ENCODE results near the gene BCKDHA. TPM values are rescaled to one million over a fixed set of nuclear protein-coding genes. Genes with fewer than 3 reads are reported as not detected.

The BCKDHA gene
- total RNA-seq, result 10 to 100 TPM; 27.9 to 59.2 (median 39.1) TPM

- no peak for TF ChIP-seq CTCF (IDR thresholded peaks at IDR 0.05; ENCODE audit: low read depth)
These were observed at the start of gene BCKDHA, which contains the start of gene EXOSC5 for GRCh38 chr19:41397086-41398049. BCKDHA (plus strand) TSS chr19:41397818; CDS start chr19:41397828, 10 bp downstream. EXOSC5 (minus strand) TSS chr19:41397359; CDS start chr19:41397328, 31 bp downstream.

GRCh38 chr19:41350735-41351338 lies 46.8 kb upstream of the BCKDHA start:
- no peak for TF ChIP-seq CTCF (IDR thresholded peaks at IDR 0.05; ENCODE audit: low read depth)

- no peak for TF ChIP-seq CTCF (IDR thresholded peaks at IDR 0.05; ENCODE audit: low read depth)
These were observed 46.0 kb upstream of the BCKDHA start for GRCh38 chr19:41351339-41352245.

- TF ChIP-seq CTCF (IDR thresholded peaks at IDR 0.05; ENCODE audit: low read depth), result no peak
These were observed 45.4 kb upstream of the BCKDHA start for GRCh38 chr19:41352279-41352608.

- TF ChIP-seq CTCF (IDR thresholded peaks at IDR 0.05; ENCODE audit: low read depth), result no peak
These were observed 44.8 kb upstream of the BCKDHA start for GRCh38 chr19:41352609-41353465.

GRCh38 chr19:41353466-41354342 lies 43.9 kb upstream of the BCKDHA start, which contains the start of gene TGFB1:
TGFB1 (minus strand) TSS chr19:41353922; CDS start chr19:41353044, 878 bp downstream.
- no peak for TF ChIP-seq CTCF (IDR thresholded peaks at IDR 0.05; ENCODE audit: low read depth)
